NCI-H2196 (cell line): Measurements from ENCODE around the gene POLR1A.

Source experiments
- DNase-seq: peaks from one replicate; lab custom pipeline; 2025; ENCODE audit not compliant: unreplicated experiment; lab: John Stamatoyannopoulos, UW

POLR1A gene

GRCh38 chr2:85983766-85984165 lies 121.9 kb downstream of the POLR1A start:
- DNase-seq, result no peak

GRCh38 chr2:85981579-85982247 lies 124.0 kb downstream of the POLR1A start:
- no peak for DNase-seq

GRCh38 chr2:85978883-85979780 lies 126.6 kb downstream of the POLR1A start:
- no peak for DNase-seq

GRCh38 chr2:85976106-85976920 lies 129.4 kb downstream of the POLR1A start:
- no peak for DNase-seq

- no peak for DNase-seq
Measured at GRCh38 chr2:85975581-85975980, 130.1 kb downstream of the POLR1A start.

- DNase-seq, result no peak
Measured at GRCh38 chr2:85974390-85974789, 131.3 kb downstream of the POLR1A start.

- DNase-seq, result no peak
Measured at GRCh38 chr2:85972355-85972754, 133.3 kb downstream of the POLR1A start.

GRCh38 chr2:85971366-85971765 lies 134.3 kb downstream of the POLR1A start:
- DNase-seq, result no peak
